ENCODE data around the gene CCL13. TPM values are rescaled to one million over a fixed set of nuclear protein-coding genes. Genes with fewer than 3 reads are reported as not detected.
"Not testable (repeated sequence)": the region's sequence is repeated elsewhere in the genome, so short reads cannot be mapped to it uniquely, and the experiment has no call there.

Gene CCL13
- total RNA-seq = not detected

- Mint-ChIP-seq H3K9me3 (ENCODE audit: low read depth) (no peaks in the 10 kb centered on the region), H3K27me3 (peaks cover 66% of the 10 kb centered on the region), H3K4me3 (no peak within 1 kb of the TSS), H3K4me1 (peaks cover 11% of the 10 kb centered on the region), H3K27ac (no peak within 1 kb of the TSS), H3K36me3 (no peaks in the 10 kb centered on the region)
- ATAC-seq (no peak), DNase-seq (no peak)
- CTCF ChIA-PET = interaction anchor here (1.5 to 5.1 kb wide), 3 partner anchors 31 to 159 kb away, joined by 3 to 31 read pairs (median 5); no protein-coding TSS in a partner anchor
Measured at GRCh38 chr17:34356194-34356593, at the start of gene CCL13. CCL13 (plus strand) TSS chr17:34356480; CDS start chr17:34356527, 47 bp downstream.

- no peak overlapping the region for H3K27ac Mint-ChIP-seq
- H3K9me3 Mint-ChIP-seq (ENCODE audit: low read depth) = no peaks in the 10 kb centered on the region
- ATAC-seq (no peak), DNase-seq (no peak)
- no peak overlapping the region for H3K4me3 Mint-ChIP-seq
- peaks cover 37% of the 10 kb centered on the region for H3K27me3 Mint-ChIP-seq
- H3K36me3 Mint-ChIP-seq = no peaks in the 10 kb centered on the region
- CTCF ChIA-PET = interaction anchor here (1.3 kb wide), 1 partner anchor 106 kb away, joined by 6 read pairs; no protein-coding TSS in a partner anchor
- peaks cover 18% of the 10 kb centered on the region for H3K4me1 Mint-ChIP-seq
Measured at GRCh38 chr17:34307110-34307509, 49.2 kb upstream of the CCL13 start.

GRCh38 chr17:34308371-34308770 lies 47.9 kb upstream of the CCL13 start:
- CTCF ChIA-PET = interaction anchor here (1.4 kb wide), 1 partner anchor 53 kb away, joined by 5 read pairs; no protein-coding TSS in a partner anchor
- no peaks in the 10 kb centered on the region for H3K36me3 Mint-ChIP-seq
- ATAC-seq = no peak
- no peak overlapping the region for H3K4me3 Mint-ChIP-seq
- no peak overlapping the region for H3K27ac Mint-ChIP-seq
- peaks cover 43% of the 10 kb centered on the region for H3K27me3 Mint-ChIP-seq
- H3K4me1 Mint-ChIP-seq = peaks cover 13% of the 10 kb centered on the region
- H3K9me3 Mint-ChIP-seq (ENCODE audit: low read depth) = no peaks in the 10 kb centered on the region
- no peak for DNase-seq

- CTCF ChIA-PET = no interaction called here
- DNase-seq = no peak
- H3K4me3 Mint-ChIP-seq = no peak overlapping the region
- peaks cover 11% of the 10 kb centered on the region for H3K4me1 Mint-ChIP-seq
- no peaks in the 10 kb centered on the region for H3K36me3 Mint-ChIP-seq
- no peak for ATAC-seq
- no peak overlapping the region for H3K27ac Mint-ChIP-seq
- no peaks in the 10 kb centered on the region for H3K9me3 Mint-ChIP-seq (ENCODE audit: low read depth)
- H3K27me3 Mint-ChIP-seq = peaks cover 62% of the 10 kb centered on the region
Measured at GRCh38 chr17:34311291-34311690, 45.0 kb upstream of the CCL13 start.

- Mint-ChIP-seq H3K27ac (no peak overlapping the region), H3K36me3 (no peaks in the 10 kb centered on the region), H3K9me3 (ENCODE audit: low read depth) (no peaks in the 10 kb centered on the region), H3K4me1 (peaks cover 7% of the 10 kb centered on the region), H3K27me3 (peaks cover 66% of the 10 kb centered on the region), H3K4me3 (no peak overlapping the region)
- CTCF ChIA-PET = no interaction called here
- ATAC-seq (no peak), DNase-seq (no peak)
Measured at GRCh38 chr17:34312080-34312479, 44.2 kb upstream of the CCL13 start.

- no peak overlapping the region for H3K4me3 Mint-ChIP-seq
- no peaks in the 10 kb centered on the region for H3K36me3 Mint-ChIP-seq
- no peak for DNase-seq
- no peak overlapping the region for H3K27ac Mint-ChIP-seq
- CTCF ChIA-PET = no interaction called here
- no peak for ATAC-seq
- no peaks in the 10 kb centered on the region for H3K9me3 Mint-ChIP-seq (ENCODE audit: low read depth)
- no peaks in the 10 kb centered on the region for H3K4me1 Mint-ChIP-seq
- peaks cover 59% of the 10 kb centered on the region for H3K27me3 Mint-ChIP-seq
Measured at GRCh38 chr17:34313164-34313563, 43.1 kb upstream of the CCL13 start.

- Mint-ChIP-seq H3K4me1 (no peaks in the 10 kb centered on the region), H3K36me3 (no peaks in the 10 kb centered on the region), H3K4me3 (no peak overlapping the region), H3K27ac (no peak overlapping the region), H3K27me3 (peaks cover 56% of the 10 kb centered on the region), H3K9me3 (ENCODE audit: low read depth) (no peaks in the 10 kb centered on the region)
- CTCF ChIA-PET = no interaction called here
- DNase-seq (no peak), ATAC-seq (no peak)
Measured at GRCh38 chr17:34314279-34314678, 42.0 kb upstream of the CCL13 start.

- Mint-ChIP-seq H3K4me1 (no peaks in the 10 kb centered on the region), H3K36me3 (no peaks in the 10 kb centered on the region), H3K9me3 (ENCODE audit: low read depth) (no peaks in the 10 kb centered on the region), H3K27me3 (peaks cover 48% of the 10 kb centered on the region), H3K27ac (no peak overlapping the region), H3K4me3 (no peak overlapping the region)
- no peak for ATAC-seq
- CTCF ChIA-PET = interaction anchor here (1.1 to 5.5 kb wide), 2 partner anchors 43 to 80 kb away, joined by 3 to 21 read pairs; partner anchors contain the start of gene CCL1
- DNase-seq = no peak
Measured at GRCh38 chr17:34318474-34318873, 37.8 kb upstream of the CCL13 start.

GRCh38 chr17:34319039-34319483 lies 37.2 kb upstream of the CCL13 start, which contains the start of gene CCL8:
CCL8 (plus strand) TSS chr17:34319435; CDS start chr17:34319502, 67 bp downstream.
- no peak for DNase-seq
- no peaks in the 10 kb centered on the region for H3K4me1 Mint-ChIP-seq
- no peaks in the 10 kb centered on the region for H3K36me3 Mint-ChIP-seq
- H3K9me3 Mint-ChIP-seq (ENCODE audit: low read depth) = no peaks in the 10 kb centered on the region
- H3K27me3 Mint-ChIP-seq = peaks cover 48% of the 10 kb centered on the region
- H3K4me3 Mint-ChIP-seq = no peak within 1 kb of the TSS
- CTCF ChIA-PET = interaction anchor here (1.1 to 5.5 kb wide), 2 partner anchors 43 to 80 kb away, joined by 3 to 21 read pairs; partner anchors contain the start of gene CCL1
- H3K27ac Mint-ChIP-seq = no peak within 1 kb of the TSS
- ATAC-seq = no peak

- no peak for ATAC-seq
- Mint-ChIP-seq H3K9me3 (ENCODE audit: low read depth) (no peaks in the 10 kb centered on the region), H3K36me3 (no peaks in the 10 kb centered on the region), H3K27me3 (peaks cover 46% of the 10 kb centered on the region), H3K4me1 (no peaks in the 10 kb centered on the region), H3K27ac (no peak overlapping the region), H3K4me3 (no peak overlapping the region)
- CTCF ChIA-PET = interaction anchor here (0.9 kb wide), 1 partner anchor 38 kb away, joined by 3 read pairs; no protein-coding TSS in a partner anchor
- no peak for DNase-seq
Measured at GRCh38 chr17:34321964-34322363, 34.3 kb upstream of the CCL13 start.

- not testable (repeated sequence) for DNase-seq; H3K4me3 Mint-ChIP-seq; ATAC-seq; H3K36me3 Mint-ChIP-seq; H3K27ac Mint-ChIP-seq; H3K9me3 Mint-ChIP-seq (ENCODE audit: low read depth); H3K4me1 Mint-ChIP-seq
- CTCF ChIA-PET = interaction anchor here (1.0 to 1.4 kb wide), 2 partner anchors 9 to 34 kb away, joined by 3 read pairs; no protein-coding TSS in a partner anchor
- H3K27me3 Mint-ChIP-seq = peaks cover 75% of the 10 kb centered on the region
Measured at GRCh38 chr17:34327580-34327979, 28.7 kb upstream of the CCL13 start.

- ATAC-seq = no peak
- Mint-ChIP-seq H3K4me1 (no peaks in the 10 kb centered on the region), H3K4me3 (no peak overlapping the region), H3K36me3 (no peaks in the 10 kb centered on the region), H3K27ac (no peak overlapping the region), H3K9me3 (ENCODE audit: low read depth) (no peaks in the 10 kb centered on the region), H3K27me3 (peaks cover 72% of the 10 kb centered on the region)
- DNase-seq = no peak
- CTCF ChIA-PET = no interaction called here
Measured at GRCh38 chr17:34337701-34338100, 18.6 kb upstream of the CCL13 start.

GRCh38 chr17:34339138-34339770 lies 17.0 kb upstream of the CCL13 start:
- Mint-ChIP-seq H3K9me3 (ENCODE audit: low read depth) (no peaks in the 10 kb centered on the region), H3K4me1 (no peaks in the 10 kb centered on the region), H3K36me3 (no peaks in the 10 kb centered on the region), H3K4me3 (no peak overlapping the region), H3K27ac (no peak overlapping the region), H3K27me3 (peaks cover 78% of the 10 kb centered on the region)
- no peak for DNase-seq
- ATAC-seq = no peak
- CTCF ChIA-PET = no interaction called here

GRCh38 chr17:34341916-34342315 lies 14.4 kb upstream of the CCL13 start:
- H3K9me3 Mint-ChIP-seq (ENCODE audit: low read depth) = no peaks in the 10 kb centered on the region
- H3K4me3 Mint-ChIP-seq = no peak overlapping the region
- DNase-seq (no peak), ATAC-seq (no peak)
- H3K27me3 Mint-ChIP-seq = peaks cover 78% of the 10 kb centered on the region
- H3K4me1 Mint-ChIP-seq = no peaks in the 10 kb centered on the region
- no peaks in the 10 kb centered on the region for H3K36me3 Mint-ChIP-seq
- H3K27ac Mint-ChIP-seq = no peak overlapping the region
- CTCF ChIA-PET = interaction anchor here (1.6 kb wide), 1 partner anchor 21 kb away, joined by 4 read pairs; no protein-coding TSS in a partner anchor
